Effector memory CD4-positive, alpha-beta T cell (primary cell): ENCODE measurements around the gene MMGT1.
A peak's percentile ranks its signal among the peaks of the same experiment; 100 is the strongest.
"Not testable (repeated sequence)": the region's sequence is repeated elsewhere in the genome, so short reads cannot be mapped to it uniquely, and the experiment has no call there.

ENCODE experiments used
- DNase-seq, 3 donors: peaks; one replicate each; pipeline ENCODE4 v3.0.0-alpha.2; 2020
- H3K27ac ChIP-seq: 2 replicates; pipeline ENCODE4 v1.7.0; 2013; ENCODE audit warnings: mild to moderate bottlenecking, low read length, moderate library complexity; ENCODE audit not compliant: insufficient read depth, poor library complexity, severe bottlenecking
- H3K27me3 ChIP-seq: replicated peaks from 2 replicates; pipeline ENCODE4 v1.7.0; 2013; ENCODE audit warnings: mild to moderate bottlenecking, low read length; ENCODE audit not compliant: insufficient read depth, control insufficient read depth, poor library complexity, severe bottlenecking
- H3K36me3 ChIP-seq: 2 replicates; pipeline ENCODE4 v1.7.0; 2013; ENCODE audit warnings: mild to moderate bottlenecking, low read length, moderate library complexity; ENCODE audit not compliant: control insufficient read depth, insufficient read depth
- H3K4me1 ChIP-seq: 2 replicates; pipeline ENCODE4 v1.7.0; 2013; ENCODE audit warnings: low read length, mild to moderate bottlenecking; ENCODE audit not compliant: control insufficient read depth, insufficient read depth, poor library complexity, severe bottlenecking
- H3K4me3 ChIP-seq: 2 replicates; pipeline ENCODE4 v1.7.0; 2013; ENCODE audit warnings: low read length, low read depth, mild to moderate bottlenecking; ENCODE audit not compliant: insufficient read depth, poor library complexity, severe bottlenecking
- H3K9me3 ChIP-seq: 2 replicates; pipeline ENCODE4 v1.7.0; 2013; ENCODE audit warnings: mild to moderate bottlenecking, low read length, moderate library complexity; ENCODE audit not compliant: control insufficient read depth

MMGT1 gene

GRCh38 chrX:135931644-135932487, 41.9 kb downstream of the MMGT1 start:
- Histone ChIP-seq H3K9me3 (no peaks in the 10 kb centered on the region), H3K36me3 (no peaks in the 10 kb centered on the region), H3K27me3 (no peaks in the 10 kb centered on the region), H3K4me1 (no peaks in the 10 kb centered on the region), H3K27ac (no peak overlapping the region), H3K4me3 (no peak overlapping the region)
- peak; percentile 1 to 7 (median 2) for DNase-seq

GRCh38 chrX:135927897-135928296, 45.9 kb downstream of the MMGT1 start:
- no peak for DNase-seq
- Histone ChIP-seq H3K9me3 (no peaks in the 10 kb centered on the region), H3K27ac (no peak overlapping the region), H3K27me3 (no peaks in the 10 kb centered on the region), H3K4me3 (no peak overlapping the region), H3K4me1 (no peaks in the 10 kb centered on the region), H3K36me3 (no peaks in the 10 kb centered on the region)

GRCh38 chrX:135923353-135923752, 50.4 kb downstream of the MMGT1 start:
- H3K27ac ChIP-seq, result no peak overlapping the region
- no peaks in the 10 kb centered on the region for H3K9me3 ChIP-seq
- H3K4me1 ChIP-seq, result no peaks in the 10 kb centered on the region
- no peak overlapping the region for H3K4me3 ChIP-seq
- no peak for DNase-seq
- no peaks in the 10 kb centered on the region for H3K36me3 ChIP-seq
- no peaks in the 10 kb centered on the region for H3K27me3 ChIP-seq

- not testable (repeated sequence) for H3K27ac ChIP-seq, H3K4me1 ChIP-seq, H3K4me3 ChIP-seq, H3K27me3 ChIP-seq, H3K9me3 ChIP-seq, H3K36me3 ChIP-seq, DNase-seq
Measured at GRCh38 chrX:135920516-135920915, 53.3 kb downstream of the MMGT1 start.

GRCh38 chrX:135914404-135914803, 59.4 kb downstream of the MMGT1 start:
- Histone ChIP-seq H3K9me3 (no peaks in the 10 kb centered on the region), H3K4me1 (no peaks in the 10 kb centered on the region)

More at GRCh38 chrX:135914404-135914803, 59.4 kb downstream of the MMGT1 start:
- no peaks in the 10 kb centered on the region for H3K27me3 ChIP-seq
- H3K36me3 ChIP-seq, result no peaks in the 10 kb centered on the region
- H3K4me3 ChIP-seq, result no peak overlapping the region
- no peak overlapping the region for H3K27ac ChIP-seq
- no peak for DNase-seq
